ENCODE results near the gene CNKSR3.

CNKSR3 gene

DNA sequence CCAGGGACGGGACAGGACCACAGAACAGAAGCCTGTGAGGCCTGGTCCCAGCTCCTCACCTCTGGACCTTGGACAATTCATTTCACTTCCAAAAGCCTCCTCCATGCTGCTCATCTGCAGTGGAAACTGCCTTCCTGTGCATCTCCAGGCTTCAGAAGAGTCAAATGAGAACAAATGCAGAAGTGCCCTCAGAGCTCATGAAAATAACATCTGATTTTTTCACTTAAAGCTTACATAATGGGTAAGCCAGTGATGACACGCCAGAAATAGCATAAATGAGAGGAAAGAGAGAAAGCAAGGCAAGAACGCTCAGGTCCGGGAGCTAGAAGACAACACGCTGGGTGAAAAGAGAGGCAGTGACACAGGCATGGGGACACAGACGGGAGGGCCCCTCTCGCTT lies 7.9 kb downstream of the CNKSR3 start:
- no peak for DNase-seq (ENCODE audit: low read depth)

DNA sequence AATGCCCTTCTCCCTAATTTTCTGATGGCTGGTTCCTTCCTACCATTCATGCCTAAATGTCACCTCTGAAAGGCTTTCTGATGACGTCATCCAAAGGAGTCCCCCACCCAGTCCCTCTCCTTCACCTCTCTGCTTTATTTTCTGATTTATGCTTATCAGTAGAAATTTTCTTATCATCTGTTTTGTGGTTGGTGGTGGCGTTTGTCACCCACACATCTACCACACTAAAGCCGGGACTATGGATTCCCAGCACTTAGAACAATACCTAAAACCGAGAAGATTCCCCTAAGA lies 9.0 kb downstream of the CNKSR3 start:
- no peak for DNase-seq (ENCODE audit: low read depth)

DNA sequence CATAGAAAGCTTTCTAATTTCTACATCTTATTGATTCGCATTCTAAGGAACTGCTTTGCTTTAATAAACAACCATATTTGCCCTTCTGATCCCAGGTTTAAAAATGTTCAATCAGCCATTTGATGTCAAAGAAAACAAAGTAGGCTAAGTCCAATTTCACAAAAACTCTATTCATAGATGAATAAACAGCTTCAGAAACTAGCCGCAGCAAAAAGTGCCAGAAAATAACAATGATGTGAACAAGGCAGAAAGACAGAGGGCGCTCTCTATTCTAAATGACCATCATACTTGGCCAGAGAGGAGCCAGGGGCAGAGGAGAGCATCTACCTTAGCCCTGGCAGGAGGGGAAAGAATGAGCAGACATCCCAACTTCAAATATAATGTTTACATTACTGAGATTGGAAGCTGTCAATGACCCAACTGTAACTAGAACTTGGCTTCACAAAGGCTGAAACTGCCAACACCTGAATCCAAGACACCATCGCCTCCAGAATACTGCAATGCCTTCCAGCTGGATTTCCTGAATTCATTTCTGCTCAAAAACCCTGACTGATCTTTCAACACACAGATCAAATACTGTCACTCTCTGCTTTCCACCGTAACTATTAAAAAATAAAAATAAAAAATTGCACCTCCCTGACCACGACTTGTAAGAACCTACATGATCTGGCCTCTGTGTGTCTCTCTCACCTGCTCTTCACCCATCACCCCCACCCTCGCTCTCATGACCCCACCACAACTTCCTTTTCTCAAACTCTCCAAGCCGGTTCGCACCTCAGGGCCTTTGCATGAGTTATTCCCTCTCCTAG lies 9.5 kb downstream of the CNKSR3 start:
- no peak for DNase-seq (ENCODE audit: low read depth)

DNA sequence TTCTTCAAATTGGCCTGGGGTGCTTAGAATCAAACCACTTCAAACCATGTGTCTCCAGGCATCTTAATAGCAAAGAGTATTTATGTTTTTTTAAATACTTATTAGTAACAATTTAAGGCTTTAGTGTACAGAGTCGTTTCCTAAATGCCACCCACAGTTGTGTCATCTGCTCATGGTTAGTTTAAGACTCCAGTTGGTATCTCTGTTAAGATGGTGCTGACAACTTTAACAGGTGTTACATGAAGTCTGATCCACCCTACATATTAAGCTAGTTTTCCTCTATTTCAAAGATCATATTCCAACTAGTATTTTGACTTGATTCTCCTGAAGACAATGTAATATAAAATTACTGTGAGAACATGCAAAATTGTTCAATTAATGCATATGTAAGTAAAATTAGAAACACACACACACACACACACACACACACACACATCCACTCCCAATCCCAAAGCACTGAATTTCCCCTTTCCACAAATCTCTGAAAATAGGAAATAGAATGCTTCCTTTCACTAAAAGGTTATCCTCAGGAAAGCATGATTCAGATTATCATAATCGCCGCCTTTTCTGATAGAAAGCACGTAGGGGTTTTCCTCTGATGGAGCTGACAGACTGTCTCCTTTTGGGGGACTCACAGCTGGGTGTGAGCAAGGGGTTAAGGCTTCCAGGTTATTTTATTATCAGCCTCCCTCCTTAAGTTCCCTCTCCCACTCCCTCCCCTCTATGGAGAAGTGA lies 10.5 kb downstream of the CNKSR3 start:
- no peak for DNase-seq (ENCODE audit: low read depth)

DNA sequence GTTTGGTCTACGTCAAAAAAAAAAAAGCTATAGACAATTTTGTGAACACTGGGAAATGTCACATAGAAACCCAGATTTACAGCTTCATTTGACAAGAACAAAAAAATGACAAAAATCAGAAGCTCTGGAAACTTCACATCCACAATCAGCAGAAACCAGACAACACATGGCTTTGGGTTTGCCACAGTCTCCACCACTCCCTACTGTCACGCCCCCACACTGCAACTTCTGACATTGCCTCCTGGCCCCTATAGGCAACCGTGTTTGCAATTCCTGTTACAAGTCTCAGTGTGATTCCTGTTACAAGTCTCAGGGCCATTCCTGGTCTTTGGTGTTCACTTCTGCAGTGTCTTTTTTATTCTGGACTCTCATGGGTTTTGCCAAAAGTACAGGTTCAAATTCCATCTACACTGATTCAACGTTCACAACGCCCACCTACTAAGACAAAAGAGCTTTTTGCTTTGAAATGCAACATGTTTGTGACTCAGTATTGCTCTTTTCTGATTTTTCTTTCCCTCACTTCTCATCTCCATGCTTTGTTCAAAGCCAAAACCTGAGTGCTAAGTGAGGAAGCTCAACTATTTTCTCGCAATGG lies 12.0 kb downstream of the CNKSR3 start:
- no peak for DNase-seq (ENCODE audit: low read depth)

DNA sequence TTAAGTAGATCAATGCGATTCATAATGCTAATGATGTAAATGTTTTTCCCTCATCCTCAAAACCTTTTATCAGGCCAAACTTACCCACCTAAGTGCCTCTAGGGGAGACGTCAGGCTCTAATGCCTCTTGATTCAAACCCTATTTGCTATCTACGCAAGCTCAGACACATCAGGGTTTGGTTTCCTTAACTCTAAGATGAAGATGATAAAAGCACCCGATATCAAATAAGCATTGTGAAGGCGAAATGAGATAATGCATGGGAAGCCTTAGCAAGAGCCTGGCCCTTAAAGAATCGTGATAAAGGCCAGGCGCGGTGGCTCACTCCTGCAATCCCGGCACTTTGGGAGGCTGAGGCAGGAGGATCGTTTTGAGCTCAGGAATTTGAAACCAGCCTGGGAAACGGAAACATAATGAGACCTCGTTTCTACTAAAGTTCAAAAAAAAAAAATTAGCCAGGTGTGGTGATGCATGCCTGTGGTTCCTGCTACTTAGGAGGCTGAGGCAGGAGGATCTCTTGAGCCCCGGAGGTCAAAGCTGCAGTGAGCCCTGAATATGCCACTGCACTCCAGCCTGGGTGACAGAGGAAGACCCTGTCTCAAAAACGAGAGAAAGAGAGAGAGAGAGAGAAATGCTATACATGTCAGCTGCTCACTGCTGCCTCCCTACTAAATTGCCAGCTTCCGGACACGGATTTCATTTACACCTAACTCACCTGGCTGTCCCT lies 13.5 kb downstream of the CNKSR3 start:
- DNase-seq (ENCODE audit: low read depth) = no peak

DNA sequence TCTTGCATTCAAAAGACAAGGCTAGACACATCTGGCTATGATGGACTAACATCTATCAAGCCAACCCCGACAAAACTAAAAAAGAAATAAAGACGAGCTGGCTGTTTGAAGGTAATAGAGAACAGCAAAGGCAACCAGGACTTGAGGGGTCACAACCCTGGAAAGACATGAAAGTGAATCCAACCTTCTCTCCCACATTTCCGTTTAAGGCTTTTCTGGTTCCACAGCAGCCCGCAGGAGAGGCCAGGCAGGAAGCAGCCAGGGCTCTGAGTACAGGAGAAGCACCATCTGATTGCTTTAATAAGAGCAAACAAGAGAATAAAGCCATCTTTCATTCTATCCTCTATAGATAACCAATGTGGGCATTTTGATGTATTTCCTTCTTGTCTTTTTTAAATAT lies 14.3 kb downstream of the CNKSR3 start:
- no peak for DNase-seq (ENCODE audit: low read depth)

DNA sequence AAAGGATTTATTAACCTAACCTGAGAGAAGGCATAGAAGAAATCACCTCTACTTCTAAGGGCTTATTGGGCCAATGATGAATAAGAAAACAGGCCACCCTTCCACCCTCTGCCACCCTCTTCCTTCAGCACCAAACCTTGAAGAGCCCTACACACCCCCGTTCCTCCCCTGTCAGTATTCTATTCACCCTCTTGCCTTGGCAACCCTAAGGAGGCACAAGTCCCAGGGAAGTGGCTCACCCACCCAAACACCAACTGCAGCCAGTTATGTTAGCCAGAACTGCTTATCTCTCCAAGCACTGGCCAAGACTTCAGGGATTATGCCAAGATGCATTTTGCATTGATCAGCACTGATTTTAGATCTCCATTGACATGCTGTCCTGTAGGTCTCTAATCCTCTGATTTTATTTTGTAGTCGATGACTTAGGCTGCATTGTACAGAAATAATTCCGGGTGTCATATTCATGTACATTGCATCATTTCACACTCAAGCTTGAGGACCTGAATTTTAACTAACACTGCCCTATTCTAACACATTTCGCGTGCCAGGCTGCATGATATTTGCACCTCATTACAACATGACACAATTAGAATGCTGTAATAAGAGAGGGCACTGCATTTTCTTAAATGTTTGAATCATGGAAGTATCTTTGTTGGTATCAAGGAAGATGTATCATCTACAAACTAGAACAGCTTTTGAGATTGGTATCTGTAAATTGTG lies 15.7 kb downstream of the CNKSR3 start:
- no peak for DNase-seq (ENCODE audit: low read depth)

DNA sequence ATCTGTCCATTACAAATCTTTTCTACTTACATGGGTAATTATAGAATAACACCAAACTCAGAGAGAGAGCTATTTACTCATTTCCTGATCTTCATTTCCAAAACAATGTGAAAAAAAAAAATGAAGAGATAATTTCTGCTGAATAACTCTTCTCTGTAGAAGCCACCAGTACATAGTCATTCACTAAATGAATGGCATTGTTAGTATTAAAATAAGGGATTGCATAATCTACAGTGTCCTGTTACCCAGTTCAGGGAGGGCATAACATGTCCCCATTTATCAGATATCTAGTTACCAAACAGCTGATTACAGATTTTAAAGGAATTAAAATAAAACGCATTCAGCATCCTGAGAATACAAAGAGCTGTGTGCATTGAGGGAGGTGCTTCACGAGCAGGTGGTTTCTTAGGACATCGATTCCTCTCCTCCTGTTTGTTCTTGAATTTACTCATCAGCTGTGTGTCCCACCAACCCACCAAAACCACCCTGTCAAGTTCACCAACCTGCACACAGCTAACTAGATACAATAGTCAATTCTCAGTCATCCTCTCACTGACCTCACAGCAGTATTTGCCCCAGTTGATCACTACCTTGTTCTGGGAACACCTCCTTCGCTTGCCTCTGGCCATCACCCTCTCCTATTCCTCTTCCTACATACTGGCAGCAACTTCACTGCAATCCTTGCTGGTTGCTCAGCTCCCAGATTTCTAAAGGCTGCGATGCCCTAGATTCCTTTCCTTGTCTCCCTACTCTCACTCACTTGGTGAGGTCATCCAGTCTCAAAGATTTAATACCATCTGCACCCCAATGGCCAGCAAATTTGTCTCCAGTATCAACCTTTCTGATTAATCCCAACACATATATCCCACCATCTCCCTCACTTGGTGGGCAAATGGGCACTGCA lies 18.7 kb downstream of the CNKSR3 start:
- DNase-seq (ENCODE audit: low read depth) = no peak

DNA sequence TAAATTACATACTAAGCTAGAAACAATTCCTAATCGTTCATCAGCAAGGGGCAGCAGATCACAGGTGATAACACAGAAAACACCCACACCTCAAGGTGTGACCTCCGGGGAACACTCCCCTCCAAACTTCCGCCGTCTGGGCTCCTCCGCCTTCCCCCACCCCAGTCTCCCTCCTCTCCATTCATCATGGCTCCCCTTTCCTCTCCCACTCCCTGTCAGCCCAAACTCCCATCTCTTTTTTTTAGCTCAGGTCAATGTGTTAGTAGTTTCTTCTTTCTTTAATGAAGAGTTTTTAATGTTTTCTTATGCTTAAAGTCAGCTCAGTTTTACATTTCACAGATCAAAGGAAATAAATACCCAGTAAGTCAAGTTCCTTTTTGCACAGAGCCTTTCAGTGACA lies 20.7 kb downstream of the CNKSR3 start:
- DNase-seq (ENCODE audit: low read depth) = no peak

DNA sequence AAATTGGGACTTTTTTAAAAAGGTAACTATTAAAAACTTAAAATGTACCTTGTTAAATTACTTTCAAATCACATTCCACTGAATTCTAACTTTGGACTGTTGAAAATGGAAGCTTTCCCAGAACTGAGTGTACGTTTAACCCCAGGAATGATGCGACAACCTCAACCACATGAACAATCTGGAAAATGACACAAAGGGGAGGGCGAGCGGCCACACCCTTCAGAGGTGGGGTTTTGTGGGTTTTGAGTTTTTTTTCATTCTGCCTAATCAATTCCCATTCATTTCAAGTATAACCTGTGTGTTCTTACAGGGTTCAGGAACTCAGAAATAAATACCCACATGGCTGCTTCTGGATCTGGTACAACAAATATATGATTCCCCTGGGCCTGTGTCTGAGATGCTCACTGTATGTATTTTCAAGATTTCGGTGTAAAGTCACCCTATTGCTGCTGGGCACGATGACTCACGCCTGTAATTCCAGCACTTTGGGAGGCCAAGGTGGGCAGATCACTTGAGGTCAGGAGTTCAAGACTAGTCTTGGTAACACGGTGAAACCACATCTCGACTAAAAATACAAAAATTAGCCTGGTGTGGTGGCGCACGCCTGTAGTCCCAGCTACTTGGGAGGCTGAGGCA lies 21.6 kb downstream of the CNKSR3 start:
- no peak for DNase-seq (ENCODE audit: low read depth)

DNA sequence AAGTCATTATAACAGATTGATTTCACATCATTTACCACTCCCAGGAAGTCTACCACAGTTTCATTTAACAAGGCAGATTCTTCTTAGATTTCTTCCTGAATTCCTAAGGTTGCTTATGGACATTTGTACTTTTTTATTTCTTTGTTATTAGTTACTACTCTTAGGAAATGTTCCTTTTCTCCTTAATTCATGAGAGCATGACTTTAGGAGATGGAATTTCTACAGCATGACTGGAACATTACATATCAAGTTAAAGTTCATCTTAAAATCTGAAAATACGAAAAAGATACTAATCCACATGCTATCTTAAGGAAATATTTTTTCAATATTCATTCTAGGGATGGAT lies 22.3 kb downstream of the CNKSR3 start:
- DNase-seq (ENCODE audit: low read depth) = no peak

DNA sequence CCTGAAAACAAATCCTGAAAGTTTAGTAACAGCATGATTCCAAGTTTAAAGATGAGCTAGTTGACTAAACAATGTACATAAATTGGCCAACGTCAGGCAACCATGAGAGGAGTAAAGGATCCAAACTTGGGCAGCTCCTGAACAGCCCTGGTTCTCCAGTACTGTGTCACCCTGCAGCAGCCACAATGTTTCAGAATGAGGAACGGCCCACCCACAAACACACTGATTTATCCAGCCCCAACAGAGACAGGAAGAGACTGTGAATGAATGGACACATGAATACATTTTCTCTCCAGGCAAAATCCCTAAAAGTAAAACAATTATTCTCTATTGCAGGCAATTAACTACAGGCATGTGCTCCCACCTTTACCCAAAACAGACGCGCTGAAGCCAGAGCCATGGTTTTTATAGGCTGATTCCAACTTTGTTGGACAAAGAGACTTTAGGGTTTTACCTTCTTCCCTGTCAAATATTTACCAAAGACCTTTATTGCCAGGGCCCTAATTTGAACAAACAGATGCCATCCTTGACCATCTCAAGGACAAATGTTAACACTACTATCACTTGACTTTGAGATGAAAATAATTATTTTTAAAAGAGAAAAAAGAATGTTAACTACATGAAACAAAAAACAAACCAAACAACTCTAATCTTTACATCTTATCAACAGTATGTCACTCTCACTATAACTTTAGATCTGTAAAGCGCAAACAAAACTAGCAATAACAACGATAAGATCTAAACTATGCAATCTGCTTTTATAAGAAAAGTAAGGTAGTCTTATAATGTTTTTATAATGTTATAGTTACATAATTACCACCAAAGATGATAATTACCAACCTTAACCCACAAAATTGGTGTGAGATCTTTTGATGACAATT lies 22.9 kb downstream of the CNKSR3 start:
- DNase-seq (ENCODE audit: low read depth) = no peak

DNA sequence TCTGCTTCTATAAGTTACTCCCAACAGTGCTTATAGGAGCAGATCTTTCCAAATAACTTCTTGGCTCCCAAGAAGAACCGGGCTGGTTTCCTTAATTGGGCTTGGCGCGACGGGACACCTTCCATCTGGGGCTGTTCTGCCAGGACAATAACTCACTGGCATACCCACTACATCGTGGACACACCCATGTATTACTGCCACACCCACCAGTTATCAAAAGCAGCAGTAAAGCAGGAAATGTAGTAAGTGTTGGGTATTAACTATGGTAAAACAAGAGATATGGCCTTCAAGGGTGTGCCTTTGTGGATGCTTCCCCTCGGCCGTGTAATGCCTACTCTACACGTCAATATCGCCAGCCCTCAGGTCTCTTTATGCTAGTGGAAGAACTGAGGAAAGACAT lies 24.7 kb downstream of the CNKSR3 start:
- DNase-seq (ENCODE audit: low read depth) = no peak

DNA sequence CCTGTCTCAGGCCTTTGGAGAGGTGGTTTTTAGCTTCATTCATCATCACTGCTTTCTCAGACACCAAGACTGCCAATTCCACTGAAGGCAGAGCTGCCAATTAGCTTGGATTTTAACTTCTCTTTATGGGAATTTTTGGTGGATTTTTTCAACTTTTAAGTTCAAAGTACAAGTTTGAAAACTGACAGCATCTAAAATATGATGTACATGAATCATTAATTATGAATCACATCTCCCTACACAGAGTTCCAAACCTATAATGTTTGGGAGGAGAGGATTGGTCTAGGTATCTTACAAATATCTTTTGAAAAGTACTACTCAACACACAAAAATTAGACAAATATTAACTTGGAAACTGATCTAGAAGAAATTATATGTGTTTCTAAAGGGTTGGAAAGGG lies 25.5 kb downstream of the CNKSR3 start:
- DNase-seq (ENCODE audit: low read depth) = no peak

DNA sequence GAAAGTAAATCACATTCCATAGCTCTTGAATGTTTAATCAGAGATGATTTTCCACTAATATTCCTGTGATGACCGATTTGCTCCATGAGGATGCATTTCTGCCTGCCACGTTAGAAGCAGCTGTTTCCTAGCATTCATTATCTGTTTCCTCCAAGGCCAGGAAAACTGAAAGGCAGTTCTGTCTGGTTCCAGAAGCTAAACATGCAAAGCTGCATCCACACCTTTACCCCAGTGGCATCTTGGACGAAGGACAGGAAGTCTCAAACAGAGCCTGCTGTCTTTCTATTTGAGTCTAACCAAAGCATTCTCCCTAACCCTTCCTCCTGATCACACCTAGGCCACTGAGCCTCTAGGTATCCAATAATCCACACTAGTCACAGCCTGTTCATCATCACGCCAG lies 27.6 kb downstream of the CNKSR3 start:
- no peak for DNase-seq (ENCODE audit: low read depth)

DNA sequence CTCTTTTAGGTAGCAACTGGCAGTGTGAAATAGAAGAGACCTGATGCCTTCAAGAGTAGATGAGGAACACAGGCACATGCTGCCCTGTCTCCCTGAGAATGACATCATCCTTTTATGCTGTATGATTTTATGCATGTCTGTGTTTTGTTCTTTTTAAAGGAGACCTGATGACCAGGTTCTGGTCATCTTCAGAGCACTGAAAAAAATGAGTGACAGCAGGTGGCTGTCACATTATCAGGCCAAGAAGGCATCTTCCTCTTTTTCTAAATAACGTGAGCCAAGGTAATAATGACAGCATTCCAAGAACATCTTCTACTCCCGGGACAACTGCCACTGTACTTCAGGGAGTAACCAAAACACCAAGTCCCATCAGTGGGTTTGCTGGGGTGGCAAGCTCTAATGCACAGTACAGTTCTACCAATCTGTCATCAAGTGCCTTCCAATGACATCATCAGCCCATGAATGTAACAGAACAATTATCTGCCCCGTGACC lies 28.9 kb downstream of the CNKSR3 start:
- DNase-seq (ENCODE audit: low read depth) = no peak

DNA sequence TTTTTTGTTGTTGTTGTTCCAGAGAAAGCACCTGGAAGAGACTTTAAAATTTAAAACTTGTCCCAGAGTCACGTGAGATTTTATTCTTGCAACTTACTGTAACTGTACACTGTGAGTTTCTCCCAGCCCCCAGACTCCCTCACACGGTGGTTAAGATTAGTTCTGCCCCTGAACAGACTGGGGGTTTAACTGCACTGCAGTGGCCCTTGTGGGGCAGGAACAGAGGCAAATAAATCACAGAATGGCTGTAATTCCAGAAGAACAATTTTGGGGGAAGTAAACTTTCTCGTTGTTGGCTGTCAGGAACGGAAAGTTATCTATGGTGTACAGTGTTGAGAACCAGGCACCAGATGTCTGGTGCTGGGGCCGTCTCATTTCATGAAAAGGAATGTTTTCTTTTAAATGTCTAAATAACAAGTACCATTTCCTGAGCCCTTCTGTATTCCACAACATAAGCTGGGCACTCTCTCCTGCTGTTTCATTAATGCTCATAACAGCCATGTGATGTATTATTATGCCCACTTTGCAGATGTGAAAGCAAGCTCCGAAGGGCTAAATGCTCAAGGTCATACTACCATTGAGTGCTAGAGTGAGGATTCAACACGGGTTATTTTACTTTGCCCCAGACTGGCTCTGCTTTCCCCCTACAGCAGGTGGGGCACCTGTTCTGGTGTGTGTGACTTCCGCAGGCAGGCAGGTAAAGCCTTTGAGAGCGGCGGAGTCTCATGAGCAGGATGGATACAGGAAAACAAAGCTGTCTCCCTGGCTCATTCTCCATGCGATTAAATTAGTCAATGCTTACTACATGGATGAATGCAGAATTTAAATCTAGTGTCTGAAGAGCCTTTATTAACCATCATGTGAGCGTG lies 30.5 kb downstream of the CNKSR3 start:
- DNase-seq (ENCODE audit: low read depth) = no peak

DNA sequence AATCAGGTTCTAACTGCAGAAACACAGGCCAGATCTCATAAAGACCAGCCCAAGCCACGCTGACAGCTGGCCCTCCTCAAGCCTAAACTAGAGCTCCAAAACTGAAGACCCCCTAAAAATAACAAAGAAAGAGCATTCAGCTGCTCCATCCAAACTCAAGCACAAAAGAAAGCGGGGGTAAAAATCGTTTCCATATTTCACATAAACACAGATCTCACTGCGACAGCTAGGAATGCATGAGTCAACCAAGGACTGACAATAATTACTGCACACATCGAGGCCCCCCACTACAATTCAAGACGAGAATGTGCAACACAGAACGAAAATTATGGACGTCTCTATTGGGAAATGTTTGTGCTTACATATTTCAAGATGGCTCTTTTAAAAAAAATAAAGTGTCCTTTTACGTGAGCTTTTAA lies 31.1 kb downstream of the CNKSR3 start:
- DNase-seq (ENCODE audit: low read depth) = no peak

Measured in stimulated activated CD8-positive, alpha-beta memory T cell treated with anti-CD3 and anti-CD28 coated beads, Interleukin-15, amount 100 ng/mL, for 1 hour (primary cell).